Measurements from ENCODE around the gene RSRC1.
"Not testable (repeated sequence)": the region's sequence is repeated elsewhere in the genome, so short reads cannot be mapped to it uniquely, and the experiment has no call there.

RSRC1 gene

DNA sequence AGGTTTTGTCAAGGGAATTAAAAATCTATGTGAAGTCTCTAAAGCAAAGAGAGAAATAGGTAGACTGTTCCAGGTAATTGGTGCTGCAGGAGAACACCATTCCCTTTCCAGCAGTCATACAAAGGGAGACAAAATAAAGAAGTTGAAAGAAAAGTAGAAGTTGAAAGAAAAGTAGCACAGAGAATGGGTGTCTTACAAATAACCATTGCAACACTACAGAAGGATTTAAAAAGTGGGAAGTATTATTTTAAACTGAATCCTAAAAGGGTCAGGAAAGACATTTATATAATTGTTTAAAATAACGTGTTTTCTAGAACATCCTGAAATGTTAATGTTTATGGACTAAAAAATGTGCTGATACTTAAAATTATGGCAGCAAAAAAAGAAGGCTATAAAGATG lies 223.8 kb downstream of the RSRC1 start:
- DNase-seq, result no peak

DNA sequence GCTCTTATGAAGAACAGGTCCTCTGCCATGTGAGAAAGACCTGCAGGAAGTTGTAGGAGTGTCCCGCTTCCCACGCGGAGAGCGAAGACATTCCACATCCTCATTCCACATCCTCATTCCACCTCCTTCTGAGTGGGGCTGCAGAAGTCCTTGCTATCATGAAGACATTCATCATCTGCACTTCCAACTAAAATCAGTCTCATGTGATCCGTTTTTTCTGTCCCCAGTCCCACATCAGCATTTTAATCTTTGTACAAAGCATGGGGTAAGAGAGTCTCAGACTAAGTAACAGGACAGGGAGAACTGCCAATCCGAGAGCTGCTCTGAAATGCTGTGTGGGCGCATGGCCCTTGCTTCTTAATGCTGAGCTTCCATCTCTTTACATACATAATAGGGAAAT lies 227.2 kb downstream of the RSRC1 start:
- no peak for DNase-seq

DNA sequence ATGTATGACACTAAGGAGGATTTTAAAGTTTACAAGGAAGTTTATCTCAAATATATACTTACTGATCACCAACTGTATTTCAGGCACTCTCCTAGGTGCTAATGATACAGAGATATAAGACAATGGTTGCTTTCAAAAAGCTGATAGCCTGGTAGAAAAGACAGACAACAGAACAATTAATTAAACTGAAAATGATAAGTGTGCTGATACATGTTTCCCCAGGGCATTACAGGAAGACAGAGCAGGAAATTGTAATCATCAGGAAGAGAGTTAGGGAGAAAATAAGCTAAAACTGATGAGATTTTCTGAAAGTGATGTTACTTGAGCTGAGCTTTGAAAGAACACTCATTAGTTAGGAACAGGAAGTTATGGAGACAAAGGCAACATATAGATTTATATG lies 229.7 kb downstream of the RSRC1 start:
- DNase-seq, result no peak

DNA sequence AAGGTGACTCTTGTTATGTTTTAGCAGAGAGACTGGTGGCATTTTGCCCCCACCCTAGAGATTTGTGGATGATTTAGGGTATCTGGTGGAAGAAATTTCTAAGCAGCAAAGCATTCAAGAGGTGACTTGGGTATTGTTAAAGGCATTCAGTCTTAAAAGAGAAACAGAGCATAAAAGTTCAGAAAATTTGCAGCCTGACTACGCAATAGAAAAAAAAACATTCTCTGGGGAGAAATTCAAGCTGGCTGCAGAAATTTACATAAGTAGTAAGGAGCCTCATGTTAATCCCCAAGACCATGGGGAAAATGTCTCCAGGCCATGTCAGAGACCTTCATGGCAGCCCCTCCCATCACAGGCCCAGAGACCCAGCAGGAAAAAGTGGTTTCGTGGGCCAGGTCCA lies 231.1 kb downstream of the RSRC1 start:
- not testable (repeated sequence) for DNase-seq

DNA sequence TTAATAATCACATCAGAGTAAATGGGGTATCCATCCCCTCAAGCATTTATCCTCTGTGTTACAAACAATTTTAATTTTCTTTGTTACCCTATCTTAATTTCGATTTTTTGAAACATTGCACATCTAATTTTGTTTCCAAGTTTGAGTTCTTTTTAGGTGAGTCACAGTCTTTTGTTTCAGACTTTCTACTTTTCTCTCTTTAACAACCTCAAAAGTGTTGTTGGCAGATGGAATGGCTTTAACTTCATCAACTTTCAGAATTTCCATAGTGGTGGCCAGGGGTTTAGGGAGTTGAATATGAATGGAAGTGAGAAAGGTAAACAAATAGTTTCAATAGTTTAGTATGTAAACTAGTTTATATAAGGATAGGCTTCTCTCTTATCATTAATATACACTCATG lies 238.1 kb downstream of the RSRC1 start:
- DNase-seq, result no peak

DNA sequence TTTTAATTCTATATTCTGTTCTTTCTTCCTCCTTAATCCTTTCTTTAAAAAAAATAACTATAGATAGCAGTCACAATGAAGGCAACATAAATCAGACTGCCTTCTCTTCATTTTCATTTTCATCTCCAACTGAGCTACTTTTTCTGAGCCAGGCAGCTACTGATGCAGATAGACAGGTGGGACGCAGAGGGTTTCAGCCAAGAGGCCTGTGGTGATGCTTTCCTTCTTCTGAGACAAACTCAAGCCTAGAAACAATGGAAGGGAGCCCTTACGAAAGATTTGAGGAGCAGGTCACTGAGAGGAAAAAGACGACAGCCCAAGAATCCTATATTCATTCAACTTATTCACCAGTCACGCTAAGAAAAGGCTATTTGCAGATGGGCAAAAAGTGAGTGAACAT lies 241.1 kb downstream of the RSRC1 start:
- DNase-seq, result no peak

DNA sequence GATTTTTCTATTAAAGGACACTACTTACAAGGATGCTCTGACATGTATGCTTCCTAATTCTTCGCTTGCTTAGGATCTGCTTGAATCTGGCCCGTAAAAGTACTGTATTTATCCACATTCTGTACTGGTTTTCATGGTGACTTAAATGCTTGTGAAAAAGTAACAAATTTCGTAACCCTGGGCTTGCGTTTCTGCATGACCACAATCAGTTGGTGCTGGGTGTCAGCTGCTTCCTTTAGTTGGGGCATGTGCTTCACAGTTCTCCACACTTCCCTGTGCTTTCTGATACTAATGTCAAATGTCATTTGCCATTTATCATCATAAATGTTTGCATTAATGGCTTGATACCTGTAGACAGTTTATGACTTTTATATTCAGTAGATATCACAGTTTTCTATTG lies 242.7 kb downstream of the RSRC1 start:
- no peak for DNase-seq

DNA sequence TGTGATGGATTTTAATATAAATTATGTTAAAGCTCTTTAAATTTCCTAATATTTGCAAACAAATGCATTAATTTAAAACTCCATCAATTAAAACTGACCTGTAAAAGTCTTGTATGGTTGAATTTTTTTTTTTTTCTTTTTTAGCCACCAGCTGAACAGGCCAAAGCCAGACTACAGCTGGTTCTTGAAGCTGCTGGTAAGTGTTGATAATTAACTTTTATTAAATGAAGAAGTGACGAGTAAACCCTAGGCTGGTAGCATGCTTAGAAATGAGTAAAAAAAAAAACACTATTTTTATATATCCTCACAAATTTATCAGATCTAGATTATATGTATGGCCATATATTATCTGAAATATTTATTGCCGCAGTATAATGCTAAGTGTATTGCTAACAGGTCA lies 244.8 kb downstream of the RSRC1 start:
- DNase-seq, result no peak

DNA sequence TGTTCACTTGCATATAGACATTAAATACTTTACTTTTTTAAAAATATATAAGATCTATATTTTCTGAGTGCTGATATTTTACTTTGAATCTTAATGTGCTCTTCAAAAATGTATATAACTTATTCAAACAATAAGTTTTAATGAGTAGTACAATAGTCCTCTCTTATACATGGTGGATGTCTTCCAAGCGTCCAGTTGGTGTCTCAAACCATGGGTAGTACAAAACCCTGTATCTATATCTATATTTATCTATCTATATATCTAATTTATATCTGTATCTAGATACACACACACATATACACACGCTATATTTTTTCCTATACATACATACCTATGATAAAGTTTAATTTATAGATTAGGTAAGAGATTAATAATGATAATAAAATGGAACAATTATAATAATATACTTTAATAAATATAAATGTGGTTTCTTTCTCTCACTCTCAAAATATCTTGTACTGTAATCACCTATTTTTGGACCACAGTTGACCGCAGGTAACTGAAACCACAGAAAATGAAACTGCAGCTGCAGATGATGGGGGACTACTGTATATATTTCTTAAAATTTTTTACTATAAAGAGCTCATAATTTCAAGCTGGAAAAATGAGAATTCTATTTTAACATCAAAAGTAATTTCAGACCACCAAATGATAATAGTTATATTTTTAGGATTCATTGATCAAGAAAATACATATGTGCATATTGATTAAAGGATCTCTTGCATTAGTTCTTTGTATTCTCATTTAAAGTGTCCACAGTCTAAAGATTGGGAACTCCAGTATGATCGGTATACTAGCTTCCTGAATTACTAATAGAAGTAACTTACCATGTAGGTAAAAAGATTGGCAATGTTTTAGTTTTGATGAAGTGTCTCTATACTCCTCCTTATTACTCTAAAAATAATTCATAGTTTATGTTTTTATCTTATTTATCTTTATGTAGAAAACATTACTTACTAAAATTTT lies 246.0 kb downstream of the RSRC1 start:
- no peak for DNase-seq

DNA sequence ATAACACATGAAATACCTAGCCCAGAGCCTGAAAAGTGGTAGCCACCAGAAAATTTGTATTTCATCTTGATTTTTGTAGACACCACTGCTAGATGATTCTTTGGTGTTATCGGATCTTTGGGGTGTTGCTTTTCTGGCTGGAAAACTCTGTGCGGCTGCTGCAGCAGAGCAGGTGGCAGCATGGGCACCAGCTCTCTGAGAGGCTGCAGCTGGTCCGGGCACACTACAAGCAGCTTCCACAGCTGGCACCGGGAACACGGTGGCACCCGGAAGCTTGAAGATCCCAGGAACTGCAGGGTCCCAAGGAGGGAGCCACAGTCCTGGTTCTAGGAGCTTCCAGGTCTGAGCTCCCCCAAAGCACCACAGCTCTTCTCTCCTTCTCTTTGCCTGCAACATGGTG lies 249.4 kb downstream of the RSRC1 start:
- no peak for DNase-seq

DNA sequence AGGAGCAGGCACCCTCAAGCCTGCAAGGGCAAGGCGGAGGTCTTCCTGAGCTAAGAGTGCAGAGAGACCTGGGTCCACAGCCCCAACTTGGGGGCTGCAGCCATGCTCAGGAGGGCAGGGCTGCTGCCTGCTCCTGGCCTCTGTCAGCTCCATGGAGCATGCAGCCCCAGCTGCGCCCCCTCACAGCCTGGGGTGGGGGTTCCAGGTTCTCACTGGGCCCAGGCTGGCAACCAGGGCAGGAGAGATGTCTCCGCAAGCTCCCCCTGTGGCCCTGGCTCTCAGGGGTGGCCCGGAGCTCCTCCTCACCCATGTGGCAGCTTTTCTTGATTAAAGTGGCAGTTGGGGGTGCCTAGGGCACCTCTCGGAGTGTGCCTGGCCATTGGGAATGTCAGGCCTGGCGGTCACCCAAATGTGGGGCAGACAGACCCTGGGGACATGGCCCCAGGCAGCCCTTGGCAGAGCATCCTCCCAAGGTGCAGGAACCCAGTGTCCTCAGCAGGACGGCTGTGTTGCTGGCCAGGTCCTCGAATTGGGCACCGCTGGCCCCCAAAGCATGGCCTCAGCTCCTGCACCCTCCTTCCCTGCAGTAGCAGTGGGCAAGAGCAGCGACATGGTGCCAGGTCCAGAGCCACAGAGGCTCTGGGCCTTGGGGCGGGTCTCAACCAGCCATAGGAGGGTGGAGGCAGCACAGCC lies 251.0 kb downstream of the RSRC1 start:
- no peak for DNase-seq

DNA sequence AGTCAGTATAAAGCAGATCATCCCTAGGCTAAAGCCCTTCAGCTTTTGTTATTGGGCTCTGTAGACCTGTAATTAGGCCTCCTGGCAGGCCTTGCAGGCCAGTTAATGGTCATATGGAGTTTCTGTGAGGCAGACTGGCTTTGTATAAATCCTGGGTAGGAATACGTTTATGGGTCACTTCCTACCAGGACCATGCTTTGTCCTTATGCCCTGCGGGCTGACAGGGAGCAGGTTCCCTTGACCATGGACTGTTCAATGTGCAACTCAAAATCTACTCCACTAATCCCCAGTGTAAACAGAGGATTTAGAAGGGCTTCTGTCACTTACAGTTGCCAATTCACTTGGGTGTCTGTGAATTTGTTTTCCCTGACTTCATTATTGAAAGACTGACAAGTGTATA lies 258.4 kb downstream of the RSRC1 start:
- DNase-seq, result no peak

DNA sequence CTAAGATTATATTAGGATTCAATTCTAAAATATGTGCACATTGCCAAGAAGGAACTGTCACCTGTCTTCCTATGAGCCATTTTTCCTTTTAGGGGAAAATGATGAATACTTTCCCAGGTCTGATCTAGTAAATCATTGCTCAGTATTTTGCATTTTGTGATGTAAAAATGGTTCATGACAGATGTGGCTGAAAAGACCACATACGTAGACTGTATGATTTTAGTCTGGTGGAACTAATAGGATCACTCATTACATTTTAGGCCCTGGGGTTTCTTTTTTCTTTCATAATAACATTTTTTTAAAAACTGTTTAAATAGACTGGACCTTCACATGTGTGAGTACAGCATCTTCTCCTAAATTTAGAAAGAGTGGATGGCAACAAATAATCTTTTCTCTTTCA lies 259.4 kb downstream of the RSRC1 start:
- no peak for DNase-seq

DNA sequence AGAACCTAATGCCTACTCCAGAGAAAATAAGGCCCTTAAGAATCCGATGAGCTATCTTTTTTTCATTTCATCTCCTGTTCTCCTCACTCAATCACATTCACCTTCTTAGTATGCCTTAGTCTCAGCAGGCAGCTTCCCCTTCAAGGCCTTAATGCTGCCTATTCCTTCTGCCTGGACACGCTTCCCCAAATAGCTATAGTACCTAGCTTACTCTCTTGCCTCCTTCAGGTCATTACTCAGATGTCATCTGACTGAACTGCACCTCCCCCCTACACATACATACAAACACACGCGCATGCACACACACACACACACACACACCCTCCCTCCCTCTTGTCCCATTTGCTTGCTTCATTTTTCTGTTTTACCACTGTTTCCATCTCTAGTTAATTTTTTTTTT lies 269.6 kb downstream of the RSRC1 start:
- DNase-seq, result no peak

DNA sequence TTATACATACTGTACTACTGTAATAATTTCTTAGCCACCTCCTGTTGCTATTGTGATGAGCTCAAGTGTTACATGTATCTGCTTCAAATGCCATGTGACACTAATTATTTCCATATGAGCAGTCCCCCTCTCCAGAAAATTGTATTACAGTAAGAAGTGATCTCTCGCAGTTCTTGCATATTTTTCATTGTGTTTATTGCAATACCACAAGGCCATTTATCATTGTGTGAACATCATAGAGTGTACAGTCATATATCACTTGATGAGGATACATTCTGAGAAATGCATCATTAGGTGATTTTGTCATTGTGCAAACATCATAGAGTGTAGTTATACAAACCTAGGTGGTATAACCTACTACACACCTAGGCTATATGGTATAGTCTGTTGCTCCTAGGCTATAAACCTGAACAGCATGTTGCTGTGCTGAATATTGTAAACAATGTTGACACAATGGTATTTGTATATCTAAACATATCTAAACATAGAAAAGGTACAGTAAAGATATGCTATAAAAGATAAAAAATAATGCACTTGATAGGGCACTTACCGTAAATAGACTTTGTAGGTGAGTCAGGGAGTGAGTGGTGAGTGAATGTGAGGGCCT lies 271.5 kb downstream of the RSRC1 start:
- DNase-seq, result no peak

DNA sequence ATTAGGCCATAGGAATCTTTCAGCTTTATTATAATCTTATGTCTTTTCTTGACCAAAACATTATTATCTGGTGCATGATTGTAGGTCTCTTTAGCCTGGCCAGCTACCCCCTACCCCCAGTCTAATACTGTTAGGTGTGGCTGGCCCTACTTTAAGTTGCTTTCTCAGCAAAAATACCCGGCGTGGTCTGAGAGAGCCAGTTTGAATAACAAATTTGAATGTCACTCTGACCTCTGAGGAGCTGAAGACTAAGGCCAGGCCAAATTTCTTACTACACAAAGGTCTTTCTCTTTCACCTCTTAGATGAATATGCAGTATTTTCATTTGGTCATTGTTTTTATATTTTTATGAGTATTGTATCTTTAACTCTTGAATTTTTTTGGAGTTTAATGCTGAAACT lies 272.6 kb downstream of the RSRC1 start:
- DNase-seq, result no peak

DNA sequence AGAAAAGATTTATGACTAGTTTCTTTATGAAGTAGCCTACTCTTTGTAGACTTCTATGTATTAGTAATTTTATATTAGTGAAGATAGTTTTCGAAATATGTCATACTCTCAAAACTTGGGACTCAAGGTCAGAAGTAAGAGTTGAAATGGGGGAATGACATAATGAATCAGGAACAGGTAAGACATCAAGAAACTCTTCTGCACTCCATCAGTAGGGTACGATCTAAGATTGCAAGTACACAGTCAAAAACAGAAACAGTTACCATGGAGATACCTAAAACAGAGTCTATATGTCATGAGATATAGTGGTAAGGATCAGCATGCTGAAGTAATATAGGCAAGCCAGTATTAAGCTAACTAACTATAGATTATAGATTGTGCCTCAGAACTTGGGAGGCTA lies 274.1 kb downstream of the RSRC1 start:
- no peak for DNase-seq

DNA sequence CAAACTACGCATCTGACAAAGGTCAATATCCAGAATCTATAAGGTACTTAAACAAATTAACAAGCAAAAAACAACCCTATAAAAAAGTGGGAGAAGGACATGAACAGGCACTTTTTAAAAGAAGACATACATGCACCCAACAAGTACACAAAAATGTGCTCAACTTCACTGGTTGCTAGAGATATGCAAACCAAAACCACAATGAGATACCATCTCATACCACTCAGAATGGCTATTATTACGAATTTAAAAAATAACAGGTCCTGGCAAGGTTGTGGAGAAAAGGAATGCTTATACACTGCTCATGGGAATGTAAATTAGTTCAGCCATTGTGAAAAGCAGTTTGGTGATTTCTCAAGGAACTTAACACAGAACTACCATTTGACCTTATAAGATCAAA lies 285.5 kb downstream of the RSRC1 start:
- no peak for DNase-seq

DNA sequence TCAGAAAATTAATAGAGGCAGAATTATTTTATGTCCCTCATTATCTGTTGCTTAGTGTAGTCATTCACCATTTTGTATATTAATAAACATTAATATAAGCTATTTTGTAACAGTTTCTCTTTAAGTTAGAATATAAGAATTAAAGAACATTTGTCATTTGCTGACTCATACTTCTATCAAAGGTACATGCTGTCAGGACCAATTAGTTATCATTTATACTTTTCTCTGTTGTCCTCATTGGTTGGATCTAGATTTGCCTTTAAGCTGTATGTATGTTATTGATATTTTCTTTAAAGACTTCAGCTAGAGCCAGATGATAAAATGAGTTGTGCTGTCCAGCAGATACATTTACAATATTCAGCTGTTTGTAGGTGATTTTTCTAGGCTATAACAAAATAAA lies 292.7 kb downstream of the RSRC1 start:
- no peak for DNase-seq

DNA sequence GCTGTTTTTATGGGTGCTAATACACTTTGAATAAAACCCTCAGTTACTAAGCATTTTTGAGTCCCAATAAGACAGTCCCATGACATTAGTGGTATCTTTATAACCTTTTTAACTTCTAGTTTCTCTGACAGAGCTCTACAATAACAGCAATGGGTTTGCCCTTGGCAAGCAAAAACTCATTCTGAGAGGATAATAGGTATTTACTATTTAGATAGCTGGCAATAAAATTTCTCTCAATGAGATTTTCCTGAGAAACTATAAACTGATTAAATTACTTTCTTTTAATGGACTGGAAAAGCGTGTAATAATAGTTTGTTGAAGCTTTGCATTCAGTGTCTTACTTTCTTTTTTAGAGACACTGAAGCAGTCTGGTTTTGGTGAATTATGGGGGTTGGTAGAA lies 293.1 kb downstream of the RSRC1 start:
- DNase-seq, result no peak

DNA sequence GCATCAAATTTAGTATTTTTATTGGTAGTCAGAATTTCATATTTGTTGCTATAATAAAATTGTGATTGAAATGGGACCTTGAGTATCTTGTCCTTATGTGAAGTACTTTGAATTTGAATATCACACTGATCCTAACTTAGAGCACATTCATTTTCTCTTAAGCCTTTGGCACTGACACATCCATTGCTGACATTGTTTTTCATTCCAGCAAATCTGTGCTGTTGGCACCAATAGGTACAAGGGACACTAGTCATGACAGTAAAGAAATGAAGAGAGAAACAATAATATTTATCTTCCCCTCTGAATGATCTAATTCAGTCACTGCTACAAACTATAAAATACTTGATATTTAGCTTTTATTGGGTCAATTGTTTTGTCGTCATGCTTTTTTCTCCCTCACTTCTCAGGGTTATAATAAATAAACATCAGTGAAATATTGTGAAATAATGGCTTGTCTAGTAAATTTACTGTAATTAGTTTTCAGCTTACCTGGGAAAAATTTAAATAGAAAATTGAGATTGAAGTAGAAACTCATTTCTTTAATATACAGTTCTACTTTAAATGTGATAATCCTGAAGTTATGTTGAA lies 294.3 kb downstream of the RSRC1 start:
- no peak for DNase-seq

DNA sequence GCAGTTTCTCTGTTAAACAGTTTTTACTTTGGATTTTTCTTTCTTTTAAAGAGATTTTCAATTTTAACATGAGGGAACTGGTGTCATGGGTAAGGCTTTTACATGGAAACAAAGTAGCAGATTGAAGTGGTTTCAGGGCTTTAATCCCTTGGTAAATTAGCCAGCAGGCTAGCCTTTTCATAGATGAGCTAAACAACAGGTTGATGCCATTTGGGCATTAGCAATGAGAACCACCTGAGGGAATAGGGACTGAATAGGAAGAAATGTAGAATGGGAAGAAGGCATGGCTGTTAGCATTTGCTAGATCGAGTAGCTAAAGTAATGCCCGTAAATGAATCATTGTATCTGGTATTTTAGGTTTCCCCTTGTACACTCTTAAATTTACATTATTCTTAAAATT lies 295.6 kb downstream of the RSRC1 start:
- no peak for DNase-seq

DNA sequence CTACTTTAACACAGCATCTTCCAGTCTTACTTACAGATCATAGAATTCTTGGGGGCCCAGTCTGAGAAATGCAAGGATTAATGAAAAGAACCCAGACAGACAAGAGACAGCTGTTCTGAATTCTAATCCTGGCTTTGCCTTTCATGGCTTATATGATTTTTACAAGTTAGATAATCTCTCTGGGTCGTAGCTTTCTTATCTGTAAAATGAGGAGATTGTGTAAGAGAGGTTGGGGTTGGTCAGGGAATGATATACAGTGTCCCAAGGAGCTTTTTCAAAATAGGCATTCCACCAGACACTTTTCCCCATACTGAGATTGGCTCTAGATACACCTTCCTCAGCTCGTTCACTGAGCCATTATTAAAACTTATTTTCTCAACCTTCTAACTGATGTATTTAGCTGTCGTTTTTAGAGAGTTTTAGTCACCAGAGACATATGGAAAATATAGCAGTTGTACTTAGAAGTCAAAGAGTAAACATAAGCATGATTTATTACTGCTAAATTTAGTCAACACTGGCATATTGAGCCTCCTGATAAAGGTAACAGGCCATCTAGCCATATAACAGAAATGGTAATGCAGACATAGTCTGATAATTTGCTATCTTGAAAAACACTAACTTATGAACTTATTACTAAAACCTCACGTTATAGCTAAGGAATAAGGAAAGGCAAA lies 298.1 kb downstream of the RSRC1 start:
- DNase-seq, result no peak

Data from NCI-H1092 (cell line).